HG03280 (cell line): Measurements from ENCODE around the gene GPR65.

Source experiments
- ATAC-seq: cut with Tn5 transposase; IDR thresholded peaks from one replicate; pipeline ENCODE4 v1.9.1; 2021; ENCODE audit warnings: mild to moderate bottlenecking, moderate library complexity; ENCODE audit not compliant: unreplicated experiment

Gene GPR65

DNA sequence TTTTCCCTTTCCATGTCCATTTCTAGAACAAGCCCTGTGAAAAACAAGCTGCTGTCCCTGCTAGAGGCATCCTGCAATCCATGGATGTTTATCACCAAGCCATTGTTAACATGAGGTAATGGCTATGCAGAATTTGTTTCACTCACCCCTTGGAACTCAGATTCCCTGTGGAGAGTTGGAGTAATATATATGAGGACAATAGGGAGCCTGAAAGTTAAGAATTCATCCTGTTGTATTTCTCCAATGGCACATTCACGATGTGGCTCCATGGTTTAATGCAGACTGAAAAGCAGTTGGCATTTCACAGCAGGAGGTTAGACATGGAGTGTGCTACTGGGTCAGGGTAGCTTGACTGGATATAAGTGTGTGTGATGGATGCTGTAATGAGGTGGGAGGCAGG is 32.4 kb downstream of the GPR65 start:
- no peak for ATAC-seq

DNA sequence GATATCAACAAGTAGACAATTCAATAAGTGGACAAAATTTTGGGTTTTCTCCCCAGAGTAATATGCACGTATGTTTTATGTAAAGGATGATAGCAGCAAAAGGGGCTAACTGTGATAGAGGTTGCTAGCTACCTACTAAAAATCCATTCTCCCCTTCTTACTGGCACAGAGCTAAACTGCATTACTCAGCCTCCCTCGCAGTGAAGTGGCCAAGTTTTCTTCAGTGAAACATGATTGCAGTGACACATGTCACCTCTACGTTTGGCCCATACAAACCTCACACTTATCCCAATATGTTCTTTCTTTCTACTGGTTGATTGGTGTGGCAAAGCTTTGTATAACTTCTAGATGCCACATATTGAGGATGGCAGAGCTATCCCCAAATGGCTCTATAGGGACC is 34.3 kb downstream of the GPR65 start:
- no peak for ATAC-seq

DNA sequence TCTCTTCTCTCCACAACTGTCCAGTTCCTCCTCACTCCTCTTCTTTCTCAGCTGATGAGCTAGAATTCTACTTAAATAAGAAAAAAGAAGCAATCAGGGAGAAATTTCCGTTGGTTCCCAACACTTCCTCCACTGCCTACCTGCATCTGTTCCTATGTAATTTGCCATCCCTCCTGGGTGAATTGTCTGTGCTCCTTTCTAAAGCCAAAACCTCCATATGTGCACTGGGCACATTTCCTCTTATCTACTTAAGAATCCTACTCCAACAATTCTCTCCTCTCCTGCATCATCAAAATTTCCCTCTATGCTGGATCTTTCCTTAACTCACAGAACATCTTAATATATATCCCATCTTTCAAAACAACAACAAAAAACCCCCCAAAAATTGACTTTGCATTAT is 35.2 kb downstream of the GPR65 start:
- ATAC-seq = no peak

DNA sequence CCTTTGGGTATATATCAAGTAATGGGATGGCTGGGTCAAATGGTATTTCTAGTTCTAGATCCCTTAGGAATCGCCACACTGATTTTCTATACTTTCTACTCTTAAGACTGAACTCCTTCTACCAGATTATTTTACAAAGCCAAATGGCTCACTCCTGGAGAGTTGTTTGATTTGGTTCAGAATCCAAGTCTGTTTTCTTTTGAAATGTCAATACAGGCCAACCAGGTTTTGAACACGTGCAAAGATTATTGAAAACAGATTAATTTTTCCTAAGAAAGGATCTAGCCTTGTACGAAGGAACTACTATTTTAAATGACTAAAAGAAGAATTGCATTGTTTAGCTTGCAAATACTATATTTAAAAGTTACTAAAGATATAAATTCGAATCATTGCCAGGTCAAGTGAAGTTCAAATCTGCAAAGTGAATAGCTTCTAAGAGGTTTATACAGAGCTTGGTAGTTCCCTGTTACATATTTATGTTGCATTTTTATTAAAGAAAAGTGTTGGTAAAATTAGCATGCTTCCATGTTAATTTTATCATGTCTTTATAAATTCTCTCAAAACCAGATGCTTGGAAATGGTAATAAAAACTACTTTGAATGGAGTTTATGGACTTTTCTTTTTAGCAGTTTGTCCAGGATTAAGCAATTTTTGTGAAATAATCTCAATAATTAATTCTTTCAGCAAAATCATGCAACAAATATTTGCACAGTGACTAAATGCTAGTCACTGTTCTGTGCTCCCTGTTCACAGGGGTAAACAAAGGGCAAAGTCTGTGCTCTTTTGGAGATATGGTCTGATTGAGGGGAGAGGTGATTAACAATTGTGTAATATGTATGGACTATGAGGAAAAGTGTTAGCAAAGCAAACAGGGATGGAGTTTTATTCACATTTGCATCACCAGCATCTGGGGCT is 38.9 kb downstream of the GPR65 start:
- ATAC-seq = no peak

DNA sequence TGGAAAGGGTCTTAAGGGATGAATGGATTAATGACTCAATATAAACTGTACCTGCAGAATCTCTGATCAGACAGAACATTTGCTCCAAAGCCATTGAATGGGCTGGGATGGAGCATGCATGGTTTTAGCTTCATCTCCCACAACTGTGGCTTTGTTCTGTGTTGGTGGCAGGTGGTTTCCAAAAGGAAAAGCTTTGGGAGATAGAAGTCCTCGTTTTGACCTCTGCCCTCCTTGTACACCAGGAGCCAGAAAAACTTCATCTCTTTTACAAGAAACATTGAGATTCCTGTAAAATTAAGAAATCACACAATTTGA is 39.5 kb downstream of the GPR65 start:
- ATAC-seq = no peak

DNA sequence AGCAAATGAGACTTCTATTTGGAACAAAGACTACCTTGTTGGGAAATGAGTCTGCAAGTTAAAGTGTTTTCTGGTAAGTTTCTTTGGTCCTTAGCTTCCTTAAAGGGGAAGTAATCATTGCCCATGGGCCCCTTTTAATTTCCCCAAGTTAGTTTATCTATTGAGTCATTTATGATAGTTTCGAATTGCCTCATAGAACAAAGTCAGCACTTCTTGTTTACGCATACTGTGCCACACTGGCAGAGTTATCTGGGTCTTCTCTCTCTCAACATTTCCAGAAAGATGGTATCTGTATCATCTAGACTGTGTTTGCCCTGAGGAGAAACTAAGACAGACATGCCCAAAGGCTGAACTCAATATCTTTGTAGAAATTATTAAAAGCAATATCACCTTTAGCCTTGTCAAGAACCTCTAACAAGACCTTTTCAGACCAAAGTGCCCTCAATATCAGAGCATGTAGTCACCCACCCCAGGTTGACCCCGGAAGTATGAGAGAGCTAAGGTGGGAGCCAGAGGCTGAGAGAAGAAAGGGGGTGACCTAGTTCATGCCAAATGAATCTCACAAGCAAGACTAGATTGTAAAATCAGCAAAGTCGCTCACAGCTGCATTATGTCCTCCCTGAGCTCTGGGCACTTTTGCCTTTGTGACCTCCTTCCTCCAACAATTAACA is 40.0 kb downstream of the GPR65 start:
- no peak for ATAC-seq

DNA sequence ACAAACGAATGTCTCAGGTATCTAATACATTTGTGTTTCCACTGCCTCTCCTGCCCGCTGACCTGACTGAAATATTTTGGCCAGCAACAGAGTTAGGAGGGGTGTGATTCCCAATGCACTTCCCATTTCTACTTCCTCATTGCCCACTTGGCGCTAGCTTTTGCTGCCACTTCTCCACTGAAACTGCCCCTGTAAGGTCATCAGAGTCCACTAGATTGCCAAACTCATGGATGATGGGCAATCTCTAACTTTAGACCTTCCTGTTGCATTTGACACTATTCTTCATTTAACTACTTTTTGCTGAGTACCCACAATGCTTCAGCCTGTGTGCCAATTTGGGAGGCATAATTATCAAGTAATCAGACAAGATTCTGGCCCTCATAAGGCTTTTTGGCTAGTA is 40.8 kb downstream of the GPR65 start:
- no peak for ATAC-seq

DNA sequence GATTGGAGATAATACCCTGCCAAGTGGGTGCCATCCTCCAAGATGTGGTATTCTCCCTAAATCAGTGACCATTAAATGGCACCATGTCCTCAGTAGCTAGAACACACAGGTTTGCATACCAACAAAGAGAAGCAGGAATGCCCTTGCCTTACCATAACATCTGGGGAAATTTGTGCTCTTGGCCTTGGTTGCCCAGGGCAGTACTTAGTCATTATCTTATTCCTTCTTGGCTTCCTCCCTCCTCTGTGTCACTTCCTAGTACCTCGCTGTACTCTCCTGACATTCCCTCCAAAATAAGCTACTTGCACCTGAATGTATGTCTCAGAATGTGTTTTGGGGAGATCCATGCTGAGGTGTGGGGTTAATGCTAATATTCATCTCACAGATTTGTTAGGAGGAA is 43.4 kb downstream of the GPR65 start:
- ATAC-seq = no peak

DNA sequence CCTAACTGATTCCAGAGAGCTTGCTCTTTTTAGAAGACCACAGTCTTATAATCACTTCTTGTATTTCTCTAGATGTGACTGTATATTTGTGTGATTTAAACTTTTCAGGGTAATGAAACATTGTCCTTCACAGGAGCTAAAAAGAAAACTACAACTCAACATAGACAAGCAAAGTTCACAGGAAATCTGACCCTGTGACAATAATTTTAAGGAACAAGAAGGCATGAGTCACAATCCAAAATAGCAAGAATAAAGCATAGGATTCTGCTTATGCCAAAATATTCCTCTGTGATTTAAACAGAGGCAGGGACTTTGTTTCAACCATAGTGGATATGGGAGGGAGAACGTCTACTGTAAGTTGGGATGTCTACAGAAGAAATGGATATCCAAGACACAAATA is 44.3 kb downstream of the GPR65 start:
- ATAC-seq = no peak

DNA sequence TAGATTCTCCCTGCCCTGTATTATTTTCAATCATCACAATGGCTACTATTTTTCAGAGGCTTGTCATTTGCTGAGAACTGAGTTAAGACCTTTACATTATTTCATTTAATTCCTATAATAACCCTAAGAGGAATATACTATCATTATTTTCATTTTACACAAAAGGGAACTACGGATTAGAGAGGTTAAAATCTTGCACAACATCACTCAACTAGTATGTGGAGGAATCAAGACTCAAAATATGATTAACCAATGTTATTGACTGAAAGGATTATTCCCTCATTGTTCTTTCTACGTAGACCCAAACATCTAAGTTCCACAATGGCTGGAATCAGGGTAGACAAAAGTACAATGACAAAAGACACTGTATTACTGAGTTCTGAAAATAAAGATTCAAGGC is 45.0 kb downstream of the GPR65 start:
- no peak for ATAC-seq

DNA sequence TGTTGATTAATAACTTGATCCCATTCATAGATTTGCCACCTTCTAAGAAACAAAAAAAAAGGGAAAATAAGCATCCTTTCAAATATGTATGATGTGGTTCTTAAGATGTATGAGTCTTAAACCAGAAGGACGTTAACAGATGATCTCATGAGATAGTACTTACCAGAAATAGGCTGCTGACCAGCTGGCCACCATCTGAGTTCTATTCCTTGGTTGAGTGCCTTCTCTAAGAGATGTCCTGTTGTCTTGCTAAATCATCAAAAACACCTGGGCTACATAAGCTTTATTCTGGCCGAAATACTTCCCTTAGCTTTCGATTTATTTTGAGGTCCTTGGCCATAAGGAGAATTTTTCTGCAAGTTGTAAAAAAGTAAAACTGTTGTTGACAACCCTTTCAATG is 55.6 kb downstream of the GPR65 start:
- no peak for ATAC-seq

DNA sequence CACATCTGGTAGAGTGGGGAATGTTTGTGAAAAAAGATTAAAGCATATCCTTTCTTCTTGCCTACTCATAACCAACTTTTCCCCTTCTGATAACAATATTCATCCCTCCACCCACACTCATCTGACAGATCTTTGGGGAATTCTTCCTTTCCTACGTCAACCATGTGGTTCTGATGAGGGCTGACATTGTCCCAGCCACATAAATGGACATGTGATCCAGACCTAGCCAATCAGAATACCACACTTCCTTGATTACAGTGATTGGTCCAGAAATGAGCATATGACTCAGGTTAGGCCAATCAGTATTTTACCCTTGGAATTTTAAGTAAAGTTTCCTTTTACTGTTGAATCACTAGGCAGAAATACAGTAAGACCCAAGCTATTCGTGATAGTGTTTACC is 58.9 kb downstream of the GPR65 start:
- no peak for ATAC-seq
